ENCODE measurements around the gene DICER1. TPM values are rescaled to one million over a fixed set of nuclear protein-coding genes. Genes with fewer than 3 reads are reported as not detected.

Gene DICER1
- total RNA-seq, 1 donor from 2014 or later: 69.6 TPM

GRCh38 chr14:95085321-95085720 lies 72.0 kb downstream of the DICER1 start:
- no peak for TF ChIP-seq CTCF (IDR thresholded peaks at IDR 0.05)
- peaks cover 48% of the 10 kb centered on the region for H3K36me3 Mint-ChIP-seq (ENCODE audit: low read depth)
- no peak overlapping the region for H3K27ac Mint-ChIP-seq

GRCh38 chr14:95078867-95079266 lies 78.5 kb downstream of the DICER1 start:
- Mint-ChIP-seq H3K27me3 (peaks cover 4% of the 10 kb centered on the region), H3K27ac (no peak overlapping the region), H3K36me3 (ENCODE audit: low read depth) (peaks cover under 1% of the 10 kb centered on the region), H3K4me3 (no peak overlapping the region), H3K4me1 (no peaks in the 10 kb centered on the region), H3K9me3 (peaks cover 3% of the 10 kb centered on the region)
- intact Hi-C loops (cut with micrococcal nuclease): no loop called here
- ATAC-seq (ENCODE audit: low read depth) (no peak), DNase-seq (no peak)
- ChIA-PET POLR2A (no interaction called here), CTCF (no interaction called here)
- no peak for TF ChIP-seq CTCF (IDR thresholded peaks at IDR 0.05)

More at GRCh38 chr14:95085321-95085720, 72.0 kb downstream of the DICER1 start:
- Mint-ChIP-seq H3K27me3 (no peaks in the 10 kb centered on the region), H3K9me3 (no peaks in the 10 kb centered on the region), H3K4me3 (no peak overlapping the region), H3K4me1 (no peaks in the 10 kb centered on the region)
- POLR2A ChIA-PET: no interaction called here
- intact Hi-C loops (cut with micrococcal nuclease): no loop called here
- CTCF ChIA-PET: no interaction called here
- ATAC-seq (ENCODE audit: low read depth) (no peak), DNase-seq (no peak)

- POLR2A ChIA-PET: no interaction called here
- no peak for DNase-seq
- H3K4me1 Mint-ChIP-seq: no peaks in the 10 kb centered on the region
- ATAC-seq (ENCODE audit: low read depth): no peak
- H3K27ac Mint-ChIP-seq: no peak overlapping the region
- no peaks in the 10 kb centered on the region for H3K36me3 Mint-ChIP-seq (ENCODE audit: low read depth)
- CTCF ChIA-PET: no interaction called here
- H3K4me3 Mint-ChIP-seq: no peak overlapping the region
- intact Hi-C loops (cut with micrococcal nuclease): no loop called here
- H3K27me3 Mint-ChIP-seq: peaks cover 13% of the 10 kb centered on the region
- TF ChIP-seq CTCF (IDR thresholded peaks at IDR 0.05): no peak
- peaks cover 3% of the 10 kb centered on the region for H3K9me3 Mint-ChIP-seq
Observed at GRCh38 chr14:95077345-95077744, 80.0 kb downstream of the DICER1 start.

GRCh38 chr14:95075789-95076188 lies 81.5 kb downstream of the DICER1 start:
- no peak overlapping the region for H3K4me3 Mint-ChIP-seq
- no peak for ATAC-seq (ENCODE audit: low read depth)
- peaks cover 13% of the 10 kb centered on the region for H3K27me3 Mint-ChIP-seq
- no peak for TF ChIP-seq CTCF (IDR thresholded peaks at IDR 0.05)
- no peaks in the 10 kb centered on the region for H3K4me1 Mint-ChIP-seq
- ChIA-PET POLR2A (no interaction called here), CTCF (no interaction called here)
- DNase-seq: no peak
- H3K27ac Mint-ChIP-seq: no peak overlapping the region
- H3K36me3 Mint-ChIP-seq (ENCODE audit: low read depth): no peaks in the 10 kb centered on the region
- intact Hi-C loops (cut with micrococcal nuclease): no loop called here
- peaks cover 3% of the 10 kb centered on the region for H3K9me3 Mint-ChIP-seq

GRCh38 chr14:95073947-95074346 lies 83.4 kb downstream of the DICER1 start:
- H3K9me3 Mint-ChIP-seq: peaks cover 3% of the 10 kb centered on the region
- H3K36me3 Mint-ChIP-seq (ENCODE audit: low read depth): no peaks in the 10 kb centered on the region
- DNase-seq (no peak), ATAC-seq (ENCODE audit: low read depth) (no peak)
- H3K4me3 Mint-ChIP-seq: no peak overlapping the region
- no peak for TF ChIP-seq CTCF (IDR thresholded peaks at IDR 0.05)
- H3K27ac Mint-ChIP-seq: no peak overlapping the region
- peaks cover 13% of the 10 kb centered on the region for H3K27me3 Mint-ChIP-seq
- POLR2A ChIA-PET: no interaction called here
- intact Hi-C loops (cut with micrococcal nuclease): no loop called here
- H3K4me1 Mint-ChIP-seq: no peaks in the 10 kb centered on the region
- CTCF ChIA-PET: no interaction called here

Data from activated B cell treated with CpG ODN at 0.5 μM for 24 hours (primary cell).